Fibroblast of the conjunctiva (primary cell): ENCODE results near the gene RNF214.

Source experiments
- DNase-seq: peaks from one replicate; pipeline ENCODE4 v3.0.0-alpha.2; 2010; ENCODE audit warnings: low read depth

Gene RNF214

DNA sequence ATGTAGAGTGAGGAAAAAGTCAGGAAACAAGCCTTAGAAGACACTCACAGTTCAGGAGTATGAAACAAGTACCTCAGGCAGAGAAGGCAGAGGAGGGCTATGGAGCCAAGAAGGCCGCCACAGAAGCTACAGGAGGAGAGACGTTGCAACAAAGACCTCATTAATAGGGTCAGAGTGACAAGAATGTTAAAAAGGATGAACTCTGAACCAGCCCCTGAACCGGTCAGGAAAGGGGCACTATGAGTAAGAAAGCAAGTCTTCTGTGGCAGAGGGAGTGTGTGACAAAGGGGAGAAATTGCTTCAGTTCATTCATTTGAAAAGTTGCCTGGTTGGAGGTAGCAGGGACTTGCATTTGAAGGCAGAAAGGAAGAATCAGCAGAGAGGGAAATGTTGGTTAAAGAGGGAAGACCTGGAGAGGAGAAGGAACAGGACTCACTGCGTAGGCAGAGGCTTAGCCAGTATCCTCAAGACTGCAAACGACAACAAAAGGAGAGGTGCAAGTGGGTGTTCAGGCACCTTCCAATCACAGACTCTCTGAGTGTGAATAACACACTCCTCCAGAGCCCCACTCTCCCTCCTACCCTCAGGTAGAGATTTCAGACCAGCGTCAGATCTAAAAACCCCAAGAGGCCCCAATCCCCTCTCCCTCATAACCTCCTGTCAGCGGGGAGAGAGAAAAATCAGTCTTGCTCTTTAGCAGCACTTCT, 17.9 kb upstream of the RNF214 start:
- DNase-seq = no peak

DNA sequence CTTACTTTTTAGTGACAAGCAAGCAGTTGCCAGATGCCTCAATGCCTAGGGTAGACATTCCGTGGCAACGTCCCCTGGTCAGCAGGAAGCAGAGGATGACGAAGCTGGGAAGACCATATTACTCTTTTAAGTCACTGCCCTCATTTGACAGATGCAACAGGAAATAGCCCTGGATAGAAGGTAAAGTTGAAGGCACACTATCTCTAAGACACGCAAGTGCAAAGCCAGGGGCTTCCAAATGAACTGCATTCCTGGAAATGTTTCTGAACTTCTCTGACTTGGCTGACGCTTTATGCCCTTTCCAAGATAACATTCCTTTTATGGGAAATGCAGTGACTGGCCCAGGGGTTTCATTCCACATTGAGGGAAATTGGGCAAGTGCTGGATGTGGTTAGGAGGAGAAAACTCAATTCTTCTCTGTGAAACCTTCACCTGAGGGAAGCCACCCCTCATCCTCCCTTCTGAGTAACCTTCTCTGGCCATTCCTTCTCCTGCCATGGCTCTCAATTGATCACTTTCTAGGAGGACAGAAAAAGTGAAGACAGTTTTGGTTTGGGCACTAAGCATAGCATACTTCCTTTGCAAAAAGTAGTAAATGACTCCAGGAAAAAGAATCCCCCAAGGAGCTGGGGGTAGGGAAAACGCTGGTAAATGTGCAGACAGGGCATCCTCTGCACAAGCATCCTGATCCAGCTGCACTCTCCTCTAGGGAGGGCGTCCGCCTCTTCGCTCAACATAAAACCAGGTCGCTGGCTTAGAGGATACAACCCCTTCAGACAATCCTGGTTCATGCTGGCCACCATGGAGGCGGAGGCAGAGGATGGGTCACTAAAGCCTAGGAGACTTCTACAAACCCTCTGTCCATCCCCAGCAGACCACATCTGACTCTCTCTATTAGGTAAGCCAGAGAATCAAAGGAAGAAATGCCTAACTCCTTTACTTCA, 15.1 kb upstream of the RNF214 start:
- no peak for DNase-seq

DNA sequence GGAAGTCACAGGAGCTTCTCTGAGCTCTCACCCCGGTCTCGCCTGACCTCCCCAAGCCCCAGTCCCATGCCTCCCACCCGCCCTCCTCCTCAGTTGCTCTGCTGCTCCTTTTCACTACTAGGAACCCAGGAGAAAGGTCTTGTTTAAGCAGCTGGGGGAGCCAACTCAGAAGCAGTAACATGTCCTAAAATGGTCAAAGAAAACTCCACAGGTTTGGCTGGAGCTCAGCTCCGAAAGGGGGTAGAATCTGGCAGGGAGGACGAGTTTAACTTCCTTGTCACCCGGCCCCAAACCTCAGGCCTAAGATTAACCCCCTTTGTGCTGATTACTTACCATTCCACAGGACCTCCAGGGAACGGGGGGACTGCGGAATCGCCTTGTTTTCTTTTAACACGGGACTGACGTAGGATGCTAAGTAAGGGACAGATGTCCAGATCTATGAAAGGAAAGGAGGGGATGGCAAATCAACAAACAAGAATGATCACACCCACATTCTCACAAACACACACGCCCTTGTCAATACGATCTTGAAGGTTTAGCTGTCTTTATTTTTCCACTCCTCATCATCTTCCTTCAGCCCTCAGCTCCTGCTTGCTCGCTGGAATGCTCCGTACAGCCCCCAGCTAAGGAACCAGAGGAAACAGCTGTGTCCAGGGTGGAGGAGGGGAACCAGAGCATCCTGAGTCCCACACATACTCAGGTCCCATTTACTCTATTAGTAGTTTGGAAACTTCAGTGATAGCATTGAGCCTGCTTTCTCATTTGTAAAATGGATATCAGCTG, 14.1 kb upstream of the RNF214 start:
- DNase-seq = no peak

DNA sequence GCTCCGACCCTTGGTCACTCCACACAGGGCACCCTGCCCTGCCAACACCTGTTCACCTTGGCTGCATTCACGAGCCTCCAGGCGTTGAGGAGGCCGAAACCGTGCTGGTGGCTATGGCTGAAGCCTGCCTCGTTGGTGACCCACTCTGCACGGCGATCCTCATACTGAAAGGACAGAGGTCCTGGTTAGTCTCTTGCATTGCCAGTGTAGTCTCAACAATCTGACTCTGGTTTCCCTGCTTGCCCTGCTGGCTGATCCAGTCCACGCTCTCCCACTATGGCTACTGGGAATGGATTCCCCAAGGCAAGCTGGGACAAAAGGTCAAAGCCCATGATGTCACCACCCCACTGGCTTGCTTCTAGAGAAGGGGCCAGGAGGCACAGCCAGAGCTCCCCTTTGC, 13.5 kb upstream of the RNF214 start:
- DNase-seq = no peak

DNA sequence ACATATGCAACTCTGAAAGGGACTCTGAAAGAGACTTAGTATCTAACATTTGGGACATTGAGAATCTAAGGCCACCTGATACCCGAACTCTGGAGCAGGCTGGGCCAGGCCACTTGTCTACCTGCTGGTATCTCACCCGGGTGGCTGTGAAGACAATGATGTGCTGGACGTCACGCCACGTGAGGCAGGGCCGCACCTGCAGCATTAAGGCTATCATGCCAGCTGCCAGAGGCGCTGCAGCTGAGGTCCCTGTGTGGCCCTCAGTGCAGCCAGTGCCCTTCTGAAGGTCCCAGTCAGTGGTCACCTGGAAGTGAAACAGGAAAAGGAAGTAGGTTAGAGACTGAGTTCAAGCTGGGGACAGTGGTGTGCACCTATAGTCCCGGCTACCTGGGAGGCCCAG, 13.0 kb upstream of the RNF214 start:
- DNase-seq = no peak

DNA sequence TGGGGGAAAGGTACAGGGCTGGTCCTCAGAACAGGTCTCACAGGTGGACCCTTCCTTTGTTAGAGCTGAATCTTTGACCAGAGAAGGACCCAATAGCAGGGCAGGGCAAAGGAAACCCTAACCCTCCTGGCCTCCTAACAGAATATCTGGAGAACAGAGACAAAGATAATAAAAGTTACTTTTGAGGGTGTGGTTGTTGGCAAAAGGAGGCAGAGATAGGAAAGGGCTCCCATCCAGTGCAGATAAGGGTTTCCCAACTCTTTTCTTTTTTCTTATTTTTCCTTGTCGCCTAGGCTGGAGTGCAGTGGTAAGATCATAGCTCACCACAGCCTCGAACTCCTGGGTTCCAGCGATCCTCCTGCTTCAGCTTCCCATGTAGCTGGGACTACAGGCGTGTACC, 12.5 kb upstream of the RNF214 start:
- no peak for DNase-seq

DNA sequence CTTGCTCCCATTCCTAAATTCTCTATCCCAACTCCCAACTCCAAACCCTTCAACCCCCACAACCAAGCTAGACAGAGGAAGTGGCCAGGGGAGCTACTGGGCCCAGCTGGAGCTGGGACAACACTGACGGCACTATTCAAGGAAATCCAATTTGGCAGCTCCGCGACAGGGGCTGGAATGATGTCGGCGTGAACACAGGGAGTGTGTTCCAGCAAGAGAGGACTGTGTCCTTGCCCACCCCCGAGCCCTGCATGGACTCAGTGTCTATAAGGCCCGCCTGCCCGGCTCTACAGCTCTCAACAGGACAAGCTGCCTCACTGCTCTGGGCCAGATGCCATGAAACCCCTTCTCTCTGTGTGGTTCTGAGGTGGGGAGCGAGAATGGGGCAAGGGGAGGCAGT, 11.9 kb upstream of the RNF214 start:
- DNase-seq = no peak

DNA sequence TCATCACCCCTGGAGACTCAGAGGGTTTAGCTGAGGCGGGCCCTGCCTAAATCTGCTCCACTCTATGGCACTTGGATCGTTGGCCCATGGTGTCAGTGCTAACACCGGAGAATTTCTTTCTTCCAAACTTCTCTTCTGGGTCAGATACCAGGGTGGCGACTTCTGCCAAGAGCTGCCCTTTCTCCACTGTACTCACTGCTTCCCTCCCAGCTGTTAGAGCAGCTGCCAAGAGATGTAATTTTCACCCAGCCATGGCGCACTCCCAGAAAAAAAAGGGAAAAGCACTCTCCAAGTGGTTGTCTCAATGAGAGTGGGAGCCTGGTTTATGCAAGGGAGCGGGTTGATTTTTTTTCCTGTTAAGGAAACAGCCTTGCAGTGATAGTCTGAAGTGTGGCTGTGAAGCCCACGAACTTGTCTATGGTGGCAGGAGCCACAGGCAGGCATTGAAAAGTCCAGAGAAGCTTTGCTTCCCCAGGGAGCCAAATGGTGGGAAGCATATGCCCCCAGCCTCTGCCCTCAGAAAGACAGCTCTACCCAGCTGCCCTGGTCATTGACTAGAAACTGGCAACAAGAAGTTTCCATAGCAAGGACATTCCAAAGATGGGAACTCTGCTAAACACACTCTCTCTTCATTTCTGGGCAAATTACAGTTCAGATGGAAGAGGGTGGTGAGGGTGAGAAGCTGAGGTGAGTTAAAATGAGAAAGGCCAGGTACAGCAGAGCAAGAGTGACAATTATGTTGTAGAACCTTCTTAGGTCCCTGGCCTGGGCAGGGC, 11.3 kb upstream of the RNF214 start:
- DNase-seq = no peak

DNA sequence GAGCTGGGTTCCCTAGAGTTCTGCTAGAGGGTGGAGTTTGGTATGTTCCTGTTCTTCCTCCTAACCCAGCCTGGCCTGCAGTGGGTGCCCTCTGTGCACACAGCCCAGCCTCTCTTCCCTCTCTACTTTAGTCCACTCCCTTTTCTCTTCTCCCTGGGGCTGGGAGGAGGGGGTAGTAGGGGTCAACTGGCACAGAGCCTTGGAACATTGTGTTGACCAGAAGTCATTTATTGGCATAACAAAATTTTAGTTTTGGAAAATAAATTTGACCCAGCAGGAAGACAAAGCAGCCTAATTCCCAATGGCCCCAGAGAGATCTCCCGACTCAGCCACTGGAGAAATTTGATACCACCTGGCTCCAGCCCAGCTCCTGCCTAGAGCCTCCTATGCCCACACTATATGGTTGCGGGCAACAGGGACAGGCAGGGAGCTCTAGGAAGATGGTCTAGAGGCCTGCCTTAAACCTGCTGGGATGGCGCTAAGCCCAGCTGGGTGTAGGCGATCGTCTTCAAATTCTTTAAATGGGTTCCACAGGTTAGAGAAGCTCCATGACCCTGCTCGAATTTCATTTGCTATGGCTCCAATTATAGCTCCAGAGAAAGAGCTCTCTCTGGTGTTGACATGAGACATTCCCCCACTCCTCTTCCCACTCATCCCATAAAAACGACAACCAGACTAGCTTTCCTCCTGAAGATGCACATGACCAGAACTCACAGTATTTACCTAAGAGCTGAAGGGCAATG, 10.5 kb upstream of the RNF214 start:
- DNase-seq = peak; percentile 84

DNA sequence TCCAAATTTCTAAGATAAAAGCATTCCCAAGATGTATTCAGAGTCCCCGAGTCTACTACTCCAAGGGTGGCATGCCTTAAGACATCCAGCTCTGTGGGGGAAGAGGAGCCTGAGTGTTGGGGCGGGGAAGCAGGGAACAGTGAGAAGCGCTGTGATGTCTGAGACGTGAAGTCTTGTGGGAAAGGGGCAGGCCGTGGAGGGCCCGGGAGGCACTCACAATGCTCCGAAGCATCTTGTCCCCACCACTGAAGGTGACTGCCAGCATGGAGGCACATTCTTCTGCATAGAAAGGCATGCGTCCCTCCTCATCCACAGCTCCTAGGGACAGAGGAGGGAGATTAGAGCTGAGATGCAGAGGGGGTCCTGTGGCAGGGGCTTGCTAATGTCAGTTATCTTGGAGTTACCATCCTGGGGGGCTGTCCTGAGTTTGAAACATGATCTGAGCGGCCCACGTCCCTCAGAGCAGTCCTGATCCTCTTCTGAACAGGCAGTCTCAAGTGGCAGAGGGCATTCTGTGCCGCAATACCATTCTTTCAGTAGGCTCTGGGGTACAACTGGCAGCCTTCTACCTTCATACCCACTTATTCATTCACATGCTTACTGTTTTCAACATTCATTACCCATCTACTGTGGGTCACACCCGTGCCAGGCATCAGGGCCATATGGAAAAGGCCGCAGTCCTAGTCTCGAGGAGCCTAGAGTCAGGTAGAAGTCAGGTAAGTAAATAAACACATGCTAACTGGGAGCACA, 9.3 kb upstream of the RNF214 start:
- no peak for DNase-seq

DNA sequence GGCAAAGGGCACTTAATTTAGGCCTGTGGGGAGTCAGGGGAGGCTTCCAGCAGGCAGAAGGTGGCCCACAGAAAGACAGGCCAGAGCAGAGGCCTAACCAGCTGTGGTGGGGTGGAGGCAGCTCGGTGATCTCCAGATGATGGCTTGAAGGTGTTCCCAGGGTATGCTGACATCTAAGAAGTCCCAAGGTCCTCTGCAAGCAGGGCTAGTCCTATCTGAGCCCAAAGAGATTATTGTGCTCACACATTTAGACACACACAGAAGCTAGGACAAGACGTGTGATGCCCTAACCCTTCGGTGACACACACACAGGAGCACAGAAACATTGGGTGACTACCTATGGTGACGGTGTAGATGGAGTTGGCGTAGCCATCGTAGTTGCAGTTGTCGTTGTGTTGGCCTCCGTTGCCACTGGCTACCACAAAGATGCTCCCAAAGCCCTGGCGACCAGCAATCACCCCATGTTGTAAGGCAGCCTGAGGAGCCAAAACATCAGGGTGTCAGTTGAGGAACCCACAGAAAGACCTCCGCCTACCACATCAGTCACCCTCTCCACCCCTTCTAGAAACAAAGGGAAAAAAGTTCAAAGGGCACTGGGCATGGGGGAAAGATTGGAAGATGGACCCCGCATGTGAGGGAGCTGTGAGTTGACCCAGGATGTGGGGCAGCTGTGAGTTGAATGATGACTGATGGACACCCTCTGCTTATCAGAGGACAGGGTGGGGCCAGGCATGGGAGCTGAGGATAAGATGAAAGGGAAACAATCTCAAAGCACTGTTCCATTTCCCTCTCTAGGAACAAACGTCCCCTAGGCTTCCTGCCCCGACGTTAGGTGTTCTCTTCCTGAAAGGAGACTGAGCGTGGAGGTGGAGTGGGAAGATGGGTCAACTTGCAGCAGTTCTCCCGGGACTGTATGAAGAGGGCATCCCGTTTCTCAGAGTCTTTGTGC, 8.5 kb upstream of the RNF214 start:
- DNase-seq = no peak

DNA sequence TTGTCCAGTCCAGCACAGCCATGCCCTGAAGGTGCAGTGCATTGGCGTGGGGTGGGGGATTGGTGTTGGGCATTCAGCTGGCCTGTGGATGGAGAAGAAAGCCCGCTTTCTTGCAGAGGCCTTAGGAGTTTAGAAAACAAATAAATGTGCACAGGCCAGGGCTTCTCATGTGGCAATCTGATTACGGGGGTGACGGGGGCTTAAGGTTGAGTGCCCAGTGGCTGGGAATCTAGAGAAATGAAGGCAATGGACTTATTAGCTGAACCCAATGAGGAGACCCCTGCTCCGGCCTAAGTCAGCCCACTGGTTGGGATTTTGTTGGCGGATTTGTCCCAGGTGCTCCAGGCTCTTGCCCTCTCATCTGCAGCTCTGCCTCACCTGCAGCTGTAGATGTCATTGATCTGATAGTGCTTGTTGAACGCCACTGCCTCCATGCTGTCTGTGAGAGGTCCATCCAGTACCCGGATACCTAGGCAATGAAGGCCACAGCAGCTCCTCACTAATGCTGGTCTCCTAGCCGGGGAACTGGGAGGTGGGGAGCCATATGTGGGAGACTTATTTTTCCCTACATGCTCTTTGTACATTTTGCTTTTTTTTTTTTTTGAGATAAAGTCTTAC, 6.8 kb upstream of the RNF214 start:
- no peak for DNase-seq

DNA sequence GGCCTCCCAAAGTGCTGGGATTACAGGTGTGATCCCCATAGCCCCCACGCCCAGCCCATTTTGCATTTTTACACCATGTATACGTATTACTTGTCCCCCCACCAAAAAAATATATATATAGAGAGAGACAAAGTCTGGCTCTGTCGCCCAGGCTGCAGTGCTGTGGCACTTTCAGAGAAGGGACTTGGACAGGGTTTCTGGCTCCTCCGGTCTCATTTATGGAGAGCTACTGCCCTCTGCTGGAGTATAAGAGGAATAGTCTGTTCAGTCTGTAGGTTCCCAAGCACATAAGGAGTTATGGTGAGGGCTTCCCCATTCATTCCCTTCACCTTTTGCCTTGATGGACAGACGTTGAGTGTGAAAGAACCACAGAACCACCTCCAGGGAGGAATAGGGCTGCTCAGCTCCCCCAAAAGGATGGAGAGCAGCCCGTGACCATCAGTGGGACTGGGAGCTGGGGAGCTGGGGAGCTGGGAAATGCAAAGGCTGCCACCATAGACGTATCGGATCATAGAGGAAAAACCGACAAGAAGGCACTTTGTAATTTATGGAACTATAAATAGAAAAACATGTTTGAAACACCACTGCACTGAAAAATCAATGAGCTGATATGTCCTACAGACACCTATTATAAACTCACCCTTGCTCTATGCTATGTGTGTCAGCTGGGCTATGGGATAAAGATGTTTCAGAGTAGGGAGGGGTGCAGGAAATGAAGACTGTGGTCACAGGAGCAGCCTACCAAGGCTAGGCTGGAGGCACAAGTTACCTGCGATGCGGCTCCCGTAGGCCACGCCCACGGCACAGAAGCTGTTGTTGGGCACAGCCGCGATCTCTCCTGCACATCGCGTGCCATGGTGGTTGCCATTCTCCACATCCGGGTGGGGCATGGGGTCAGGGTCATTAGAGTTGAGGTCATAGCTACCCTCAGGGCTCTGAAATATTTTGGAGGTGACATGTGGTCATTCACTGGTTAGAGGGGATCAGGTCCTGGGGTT, 5.8 kb upstream of the RNF214 start:
- DNase-seq = peak; percentile 56

DNA sequence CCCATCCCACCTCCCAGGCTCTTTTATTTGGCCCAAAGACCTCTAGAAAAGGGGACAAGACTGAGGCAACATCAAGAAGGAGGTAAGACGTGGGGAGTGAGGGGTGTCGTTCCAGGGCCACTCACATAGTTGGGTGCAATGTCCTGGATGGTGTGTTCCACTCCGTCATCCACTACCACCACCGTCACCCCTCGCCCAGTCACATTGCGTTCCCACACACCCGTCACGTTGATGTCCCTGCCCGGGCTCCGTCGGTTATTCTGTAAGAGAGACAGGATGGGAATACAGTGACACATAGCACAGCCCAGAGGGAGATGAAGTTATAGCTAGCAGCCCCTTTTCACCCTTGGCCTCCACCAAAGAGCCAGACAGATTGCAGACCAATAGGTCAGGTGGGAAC, 4.4 kb upstream of the RNF214 start:
- no peak for DNase-seq

DNA sequence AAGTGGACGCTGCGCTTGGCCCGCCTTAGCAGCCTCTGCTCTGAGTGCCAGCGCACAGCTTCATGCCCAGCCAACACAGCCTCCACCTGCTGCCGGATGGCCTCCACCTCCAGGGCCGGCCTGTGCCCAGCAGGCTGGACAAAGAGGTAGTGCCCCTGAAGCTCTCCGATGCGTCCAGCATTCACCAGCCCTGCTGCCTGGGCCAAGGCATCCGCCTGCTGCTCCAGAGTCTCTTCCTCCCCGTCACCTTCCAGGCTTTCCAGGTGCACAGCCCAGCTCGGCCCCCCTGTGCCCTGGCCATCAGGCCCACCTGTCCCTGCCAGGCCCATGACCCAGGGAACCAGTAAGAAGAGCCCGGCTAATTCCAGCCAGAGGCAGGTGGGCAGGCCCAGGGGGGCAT, 3.1 kb upstream of the RNF214 start:
- no peak for DNase-seq

DNA sequence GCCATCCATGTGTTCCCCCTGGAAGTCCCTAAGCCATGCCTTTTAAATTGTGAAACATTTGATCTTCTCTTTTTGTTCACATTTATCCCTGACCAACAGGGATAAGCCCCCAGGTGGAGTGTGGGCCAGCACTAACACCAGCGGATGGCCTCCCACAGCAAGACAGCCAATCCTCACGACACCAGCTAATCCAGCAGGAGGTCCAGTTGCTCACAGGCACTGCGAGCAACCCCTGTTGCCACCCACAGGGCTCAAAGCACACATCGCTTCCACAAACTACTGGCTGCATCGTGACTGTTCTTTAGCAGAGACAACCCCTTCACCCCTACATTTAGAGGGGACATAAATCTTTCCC, 2.6 kb upstream of the RNF214 start:
- DNase-seq = no peak

DNA sequence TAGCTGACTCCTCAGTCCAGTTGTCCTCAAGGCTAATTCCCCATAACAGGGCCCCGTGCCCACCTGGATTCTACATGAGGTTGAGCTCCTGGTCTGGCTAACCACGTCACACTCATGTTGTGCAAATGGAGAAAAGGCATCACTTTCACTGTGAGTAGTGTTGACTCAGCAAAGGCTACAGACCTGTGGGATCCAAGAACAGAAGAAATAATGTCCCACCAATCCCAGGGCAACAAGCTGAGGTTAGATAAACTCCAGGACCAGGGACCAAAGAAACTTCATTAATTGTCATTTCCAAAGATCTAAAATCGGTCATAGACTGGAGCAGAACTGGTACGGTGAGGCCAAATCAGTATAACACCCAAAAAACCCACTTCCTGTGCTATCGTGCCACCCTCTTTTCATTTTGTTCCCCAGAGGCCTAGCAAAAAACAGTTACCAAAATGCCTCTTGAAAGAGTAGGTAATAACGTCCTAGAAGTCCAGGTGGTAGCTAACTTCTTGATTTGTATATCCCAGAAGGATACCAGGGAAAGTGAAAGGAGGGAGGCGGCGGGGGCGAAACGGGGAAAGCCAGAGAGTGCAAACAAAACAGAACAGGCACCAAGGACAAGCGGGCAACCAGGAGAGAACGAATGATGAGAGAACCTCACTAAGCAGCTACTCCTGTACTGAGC, 2.0 kb upstream of the RNF214 start:
- DNase-seq = no peak
